GM08714 (cell line): ENCODE results near the gene GPR151.
"Not testable (repeated sequence)": the region's sequence is repeated elsewhere in the genome, so short reads cannot be mapped to it uniquely, and the experiment has no call there.

ENCODE experiments used
- H3K4me3 ChIP-seq: fragments of 200-500 bp; sonication (Bioruptor generic); 2 replicates; pipeline ENCODE4 v1.5.1; 2014; ENCODE audit warnings: mild to moderate bottlenecking, low read length, inconsistent platforms
- ZNF274 ChIP-seq: IDR thresholded peaks from 2 replicates; pipeline ENCODE4 v1.6.1; 2012; ENCODE audit warnings: mild to moderate bottlenecking, low read depth, low read length

Gene GPR151

GRCh38 chr5:146516151-146516475 is at the start of gene GPR151:
TSS of gene GPR151 (minus strand) at chr5:146516190. CDS start at chr5:146516113, 77 bp downstream.
- no peak for TF ChIP-seq ZNF274
- H3K4me3 ChIP-seq = no peak within 1 kb of the TSS

GRCh38 chr5:146564007-146564762 is 48.2 kb upstream of the GPR151 start:
- H3K4me3 ChIP-seq = no peak overlapping the region
- no peak for TF ChIP-seq ZNF274

- TF ChIP-seq ZNF274 = no peak
- H3K4me3 ChIP-seq = no peak overlapping the region
These were observed 46.5 kb upstream of the GPR151 start for GRCh38 chr5:146562461-146562860.

- no peak overlapping the region for H3K4me3 ChIP-seq
- no peak for TF ChIP-seq ZNF274
These were observed 45.7 kb upstream of the GPR151 start for GRCh38 chr5:146561711-146562110.

GRCh38 chr5:146560205-146560812 is 44.3 kb upstream of the GPR151 start:
- TF ChIP-seq ZNF274 = no peak
- H3K4me3 ChIP-seq = no peak overlapping the region

GRCh38 chr5:146556884-146557283 is 40.9 kb upstream of the GPR151 start:
- H3K4me3 ChIP-seq = not testable (repeated sequence)

GRCh38 chr5:146553446-146553845 is 37.5 kb upstream of the GPR151 start:
- TF ChIP-seq ZNF274 = no peak
- H3K4me3 ChIP-seq = no peak overlapping the region

GRCh38 chr5:146549615-146550014 is 33.6 kb upstream of the GPR151 start:
- no peak for TF ChIP-seq ZNF274

GRCh38 chr5:146548781-146549449 is 32.9 kb upstream of the GPR151 start:
- TF ChIP-seq ZNF274 = no peak
- H3K4me3 ChIP-seq = no peak overlapping the region

More at GRCh38 chr5:146549615-146550014, 33.6 kb upstream of the GPR151 start:
- H3K4me3 ChIP-seq = no peak overlapping the region

- H3K4me3 ChIP-seq = no peak overlapping the region
- TF ChIP-seq ZNF274 = no peak
These were observed 28.2 kb upstream of the GPR151 start for GRCh38 chr5:146544232-146544631.

- no peak for TF ChIP-seq ZNF274
- no peak overlapping the region for H3K4me3 ChIP-seq
These were observed 26.2 kb upstream of the GPR151 start for GRCh38 chr5:146541958-146542849.

GRCh38 chr5:146540414-146540813 is 24.4 kb upstream of the GPR151 start:
- TF ChIP-seq ZNF274 = no peak
- no peak overlapping the region for H3K4me3 ChIP-seq

GRCh38 chr5:146539973-146540372 is 24.0 kb upstream of the GPR151 start:
- TF ChIP-seq ZNF274 = no peak
- no peak overlapping the region for H3K4me3 ChIP-seq

GRCh38 chr5:146538432-146538831 is 22.4 kb upstream of the GPR151 start:
- H3K4me3 ChIP-seq = no peak overlapping the region
- no peak for TF ChIP-seq ZNF274
